Erythroblast (primary cell): ENCODE measurements around the gene EDA.

ENCODE experiments used
- DNase-seq, 2 experiments: peaks; one replicate each; lab custom pipeline; 2025; lab: John Stamatoyannopoulos, UW
- GATA1 ChIP-seq: IDR thresholded peaks from 2 replicates; pipeline ENCODE4 v1.6.1; 2011; ENCODE audit warnings: low read depth, mild to moderate bottlenecking, control low read depth, low read length, moderate library complexity
- POLR2A ChIP-seq: IDR thresholded peaks from 2 replicates; pipeline ENCODE4 v1.6.1; 2011; ENCODE audit warnings: mild to moderate bottlenecking, low read length

EDA gene

GRCh38 chrX:69615779-69616456 is at the start of gene EDA:
Gene EDA (plus strand): TSS chrX:69616113.
- no peak for TF ChIP-seq POLR2A
- TF ChIP-seq GATA1 = no peak
- DNase-seq = peak; percentile 32 to 46

- DNase-seq = no peak
- TF ChIP-seq GATA1 (no peak), POLR2A (no peak)
These were observed 47.1 kb upstream of the EDA start for GRCh38 chrX:69568828-69569227.

GRCh38 chrX:69597399-69597798 is 18.5 kb upstream of the EDA start:
- no peak for DNase-seq
- TF ChIP-seq POLR2A (no peak), GATA1 (no peak)

GRCh38 chrX:69600182-69600581 is 15.7 kb upstream of the EDA start:
- TF ChIP-seq GATA1 (no peak), POLR2A (no peak)
- DNase-seq = no peak

GRCh38 chrX:69603566-69604194 is 12.2 kb upstream of the EDA start:
- no peak for DNase-seq

GRCh38 chrX:69605521-69605920 is 10.4 kb upstream of the EDA start:
- no peak for TF ChIP-seq POLR2A
- no peak for TF ChIP-seq GATA1
- no peak for DNase-seq

More at GRCh38 chrX:69603566-69604194, 12.2 kb upstream of the EDA start:
- TF ChIP-seq GATA1 = no peak
- no peak for TF ChIP-seq POLR2A

- DNase-seq = no peak
- no peak for TF ChIP-seq GATA1
- no peak for TF ChIP-seq POLR2A
These were observed 8.3 kb upstream of the EDA start for GRCh38 chrX:69607616-69608015.

GRCh38 chrX:69613946-69614345 is 2.0 kb upstream of the EDA start:
- DNase-seq = no peak
- no peak for TF ChIP-seq POLR2A
- TF ChIP-seq GATA1 = no peak

GRCh38 chrX:69614886-69615285 is 1.0 kb upstream of the EDA start:
- no peak for DNase-seq
- no peak for TF ChIP-seq POLR2A
- no peak for TF ChIP-seq GATA1

GRCh38 chrX:69615342-69615741 is 571 bp upstream of the EDA start:
- TF ChIP-seq GATA1 = no peak
- no peak for TF ChIP-seq POLR2A
- no peak for DNase-seq

- TF ChIP-seq GATA1 (no peak), POLR2A (no peak)
- no peak for DNase-seq
These were observed 717 bp downstream of the EDA start for GRCh38 chrX:69616457-69617203.

- no peak for DNase-seq
- TF ChIP-seq GATA1 (no peak), POLR2A (no peak)
These were observed 2.9 kb downstream of the EDA start for GRCh38 chrX:69618803-69619202.

- no peak for TF ChIP-seq POLR2A
- TF ChIP-seq GATA1 = no peak
These were observed 10.2 kb downstream of the EDA start for GRCh38 chrX:69626129-69626528.

GRCh38 chrX:69627744-69628143 is 11.8 kb downstream of the EDA start:
- TF ChIP-seq GATA1 (no peak), POLR2A (no peak)
- no peak for DNase-seq

More at GRCh38 chrX:69626129-69626528, 10.2 kb downstream of the EDA start:
- no peak for DNase-seq

GRCh38 chrX:69630147-69630546 is 14.2 kb downstream of the EDA start:
- no peak for DNase-seq
- no peak for TF ChIP-seq GATA1
- TF ChIP-seq POLR2A = no peak
